Measurements from ENCODE around the gene ABCC3. TPM values are rescaled to one million over a fixed set of nuclear protein-coding genes. Genes with fewer than 3 reads are reported as not detected.

ABCC3 gene
- total RNA-seq, 3 donors from 2014 or later, result 6.1 to 122 (median 81.0) TPM

DNA sequence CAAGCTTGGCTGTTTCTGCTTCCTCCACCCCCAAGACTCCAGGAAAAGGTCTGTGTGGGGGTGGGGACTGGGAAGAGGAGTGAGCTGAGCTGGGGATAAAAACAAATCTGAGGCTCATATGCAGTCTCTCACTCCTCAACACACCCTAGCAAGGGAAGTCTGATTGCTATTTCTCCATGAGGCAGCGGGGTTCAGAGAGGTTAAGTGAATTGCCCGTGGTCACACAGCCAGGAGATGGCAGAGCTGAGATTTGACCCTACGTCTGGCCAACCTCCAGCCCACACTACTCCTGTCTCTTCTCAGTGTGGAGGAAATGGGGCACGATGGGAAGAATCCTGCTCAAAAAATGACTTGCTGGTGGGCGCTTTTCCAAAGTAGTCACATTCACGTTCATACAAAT lies 4.8 kb upstream of the ABCC3 start:
- no peak overlapping the region for H3K4me3 ChIP-seq
- TF ChIP-seq POLR2A (IDR thresholded peaks at IDR 0.05), result no peak
- TF ChIP-seq POLR2AphosphoS5 (IDR thresholded peaks at IDR 0.05), result no peak
- TF ChIP-seq, protein P1, sequence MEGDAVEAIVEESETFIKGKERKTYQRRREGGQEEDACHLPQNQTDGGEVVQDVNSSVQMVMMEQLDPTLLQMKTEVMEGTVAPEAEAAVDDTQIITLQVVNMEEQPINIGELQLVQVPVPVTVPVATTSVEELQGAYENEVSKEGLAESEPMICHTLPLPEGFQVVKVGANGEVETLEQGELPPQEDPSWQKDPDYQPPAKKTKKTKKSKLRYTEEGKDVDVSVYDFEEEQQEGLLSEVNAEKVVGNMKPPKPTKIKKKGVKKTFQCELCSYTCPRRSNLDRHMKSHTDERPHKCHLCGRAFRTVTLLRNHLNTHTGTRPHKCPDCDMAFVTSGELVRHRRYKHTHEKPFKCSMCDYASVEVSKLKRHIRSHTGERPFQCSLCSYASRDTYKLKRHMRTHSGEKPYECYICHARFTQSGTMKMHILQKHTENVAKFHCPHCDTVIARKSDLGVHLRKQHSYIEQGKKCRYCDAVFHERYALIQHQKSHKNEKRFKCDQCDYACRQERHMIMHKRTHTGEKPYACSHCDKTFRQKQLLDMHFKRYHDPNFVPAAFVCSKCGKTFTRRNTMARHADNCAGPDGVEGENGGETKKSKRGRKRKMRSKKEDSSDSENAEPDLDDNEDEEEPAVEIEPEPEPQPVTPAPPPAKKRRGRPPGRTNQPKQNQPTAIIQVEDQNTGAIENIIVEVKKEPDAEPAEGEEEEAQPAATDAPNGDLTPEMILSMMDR (IDR thresholded peaks at IDR 0.05), result no peak
- intact Hi-C loops (cut with DNase I; ENCODE audit: low total_unique reads), result loop anchor here (2.0 to 10.0 kb wide), 2 partner anchors 55 to 67 kb away; no protein-coding TSS in a partner anchor
- DNase-seq (ENCODE audit: low spot score in 2 of 2), result no peak
- no peaks in the 10 kb centered on the region for H3K9me3 ChIP-seq
- no peak overlapping the region for H3K27ac ChIP-seq
- H3K36me3 ChIP-seq, result no peaks in the 10 kb centered on the region
- H3K4me1 ChIP-seq, result peaks cover 0 to under 1% of the 10 kb centered on the region in 2 donors
- H3K27me3 ChIP-seq, result no peaks in the 10 kb centered on the region

DNA sequence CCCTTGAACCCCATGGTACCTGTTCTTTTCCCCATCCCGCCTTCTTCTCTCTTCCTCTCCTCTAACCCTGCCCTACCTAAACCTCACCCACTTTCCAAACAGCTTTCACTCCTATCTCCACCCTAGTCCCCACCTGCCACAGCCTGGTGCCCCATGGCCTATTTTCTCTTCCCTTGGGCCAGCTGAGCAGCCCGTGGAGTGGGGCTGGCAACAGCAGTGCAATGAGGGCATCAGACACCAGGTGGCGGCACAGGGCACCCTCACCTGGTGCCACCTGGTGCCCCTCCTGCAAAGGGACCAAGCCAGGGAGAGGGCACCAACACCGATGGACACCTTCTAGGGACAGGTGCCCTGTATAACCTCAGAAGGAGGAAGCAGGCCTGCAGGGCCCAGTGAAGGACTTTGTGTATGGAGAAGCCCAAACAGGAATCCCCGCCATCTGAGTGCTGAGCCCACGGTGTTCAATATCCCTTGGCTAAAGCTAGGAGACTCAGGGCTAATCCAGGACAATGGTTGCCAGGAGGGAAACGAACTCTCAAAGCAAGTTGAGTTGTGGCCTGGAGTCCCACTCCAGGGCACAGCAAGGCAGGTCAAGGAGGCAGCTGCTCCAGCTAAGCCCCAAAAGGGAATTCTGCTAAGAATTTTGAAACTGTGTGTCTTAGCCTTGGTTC lies 4.0 kb upstream of the ABCC3 start:
- intact Hi-C loops (cut with DNase I; ENCODE audit: low total_unique reads), result loop anchor here (2.0 to 10.0 kb wide), 2 partner anchors 54 to 68 kb away; no protein-coding TSS in a partner anchor
- H3K4me3 ChIP-seq, result no peak overlapping the region
- no peaks in the 10 kb centered on the region for H3K9me3 ChIP-seq
- H3K27me3 ChIP-seq, result no peaks in the 10 kb centered on the region
- no peaks in the 10 kb centered on the region for H3K36me3 ChIP-seq
- TF ChIP-seq POLR2A (IDR thresholded peaks at IDR 0.05) (no peak), POLR2AphosphoS5 (IDR thresholded peaks at IDR 0.05) (no peak)
- TF ChIP-seq, protein P1 (IDR thresholded peaks at IDR 0.05), result peak; percentile 82 to 97 (median 86)
- H3K4me1 ChIP-seq, result peaks cover 0 to 3% of the 10 kb centered on the region in 2 donors
- DNase-seq (ENCODE audit: low spot score in 2 of 2), result peak; percentile 60 to 80
- no peak overlapping the region for H3K27ac ChIP-seq

DNA sequence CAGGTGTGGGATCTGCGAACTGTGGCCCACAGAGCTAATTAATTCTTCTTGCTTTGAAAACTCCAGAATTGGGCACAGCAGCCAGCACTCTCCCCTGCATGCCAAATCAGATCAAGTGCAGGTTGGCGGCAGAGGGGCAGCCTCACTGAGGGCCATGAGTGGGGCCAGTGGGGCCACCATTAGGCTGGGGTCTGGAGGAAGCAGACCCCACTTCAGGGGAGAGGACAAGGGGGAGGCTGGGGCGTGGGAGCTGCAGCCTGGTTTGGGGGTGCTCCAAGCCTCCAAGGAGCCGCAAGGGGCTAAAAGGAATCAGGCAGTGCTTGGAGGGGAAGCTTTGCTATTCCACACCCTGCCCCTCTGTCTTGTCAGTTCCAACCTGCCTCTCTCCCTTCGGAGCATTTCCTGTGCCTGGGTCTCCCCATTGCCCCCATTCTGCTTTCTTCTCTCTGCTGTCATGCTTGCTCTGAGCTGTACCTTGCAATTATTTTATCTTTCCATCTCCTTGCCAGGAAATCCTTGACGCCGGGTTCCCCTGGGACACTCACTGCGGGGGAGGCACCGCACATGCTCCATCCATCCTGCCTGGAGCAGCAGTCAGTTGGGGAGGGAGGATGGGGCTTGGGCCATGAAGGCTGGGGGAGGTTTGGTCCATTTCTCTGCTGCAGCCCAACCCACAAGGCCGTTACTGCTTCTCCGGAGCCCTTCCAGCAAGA lies 3.3 kb upstream of the ABCC3 start:
- Histone ChIP-seq H3K36me3 (no peaks in the 10 kb centered on the region), H3K9me3 (no peaks in the 10 kb centered on the region), H3K27ac (no peak overlapping the region), H3K27me3 (no peaks in the 10 kb centered on the region), H3K4me1 (peaks cover 0 to 4% of the 10 kb centered on the region in 2 donors), H3K4me3 (no peak overlapping the region)
- TF ChIP-seq POLR2A (IDR thresholded peaks at IDR 0.05) (no peak), POLR2AphosphoS5 (IDR thresholded peaks at IDR 0.05) (no peak)
- TF ChIP-seq, protein P1 (IDR thresholded peaks at IDR 0.05), result no peak
- no peak for DNase-seq (ENCODE audit: low spot score in 2 of 2)
- intact Hi-C loops (cut with DNase I; ENCODE audit: low total_unique reads), result loop anchor here (2.0 to 10.0 kb wide), 2 partner anchors 53 to 69 kb away; no protein-coding TSS in a partner anchor

DNA sequence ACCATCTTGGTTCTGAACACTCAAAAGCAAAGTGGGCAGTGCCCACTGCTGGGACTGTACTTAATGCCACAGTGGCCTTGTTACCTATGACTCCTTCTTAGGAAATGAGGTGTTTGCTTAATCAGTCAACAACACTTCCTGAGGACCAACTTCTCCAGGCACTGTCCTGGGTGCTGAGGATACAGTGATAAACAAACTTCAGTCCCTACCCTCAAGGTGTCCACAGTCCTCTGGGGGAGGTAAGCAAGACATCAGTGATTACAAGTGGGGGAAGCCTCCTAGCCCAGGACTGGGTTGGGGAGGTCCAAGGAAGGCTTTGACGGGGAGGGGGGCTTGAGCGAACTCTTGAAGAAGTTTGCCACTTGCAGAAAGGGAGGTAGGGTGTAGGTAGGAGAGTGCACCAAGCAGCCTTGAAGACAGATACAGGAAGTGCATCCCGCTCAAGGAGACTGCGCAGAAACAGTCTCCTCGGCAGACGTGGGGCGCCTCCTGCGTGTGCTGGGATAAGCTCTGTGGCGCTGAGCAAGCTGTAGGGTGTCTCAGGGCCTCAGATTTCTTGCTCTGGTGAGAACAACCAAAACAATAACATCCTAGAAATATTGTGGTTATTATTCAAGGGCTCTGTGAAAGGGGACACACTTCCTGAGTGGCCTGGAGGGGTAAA lies 2.6 kb upstream of the ABCC3 start:
- Histone ChIP-seq H3K4me3 (no peak overlapping the region), H3K4me1 (peaks cover 0 to 7% of the 10 kb centered on the region in 2 donors), H3K36me3 (no peaks in the 10 kb centered on the region), H3K27me3 (no peaks in the 10 kb centered on the region), H3K9me3 (no peaks in the 10 kb centered on the region), H3K27ac (no peak overlapping the region)
- no peak for DNase-seq (ENCODE audit: low spot score in 2 of 2)
- TF ChIP-seq, protein P1 (IDR thresholded peaks at IDR 0.05), result no peak
- no peak for TF ChIP-seq POLR2A (IDR thresholded peaks at IDR 0.05)
- no peak for TF ChIP-seq POLR2AphosphoS5 (IDR thresholded peaks at IDR 0.05)
- intact Hi-C loops (cut with DNase I; ENCODE audit: low total_unique reads), result loop anchor here (2.0 to 10.0 kb wide), 2 partner anchors 53 to 69 kb away; no protein-coding TSS in a partner anchor

Data from breast epithelium (tissue), 4 donors.